HCT116 (cell line): Measurements from ENCODE around the gene SPATA3. TPM values are rescaled to one million over a fixed set of nuclear protein-coding genes. Genes with fewer than 3 reads are reported as not detected.

Experiments used
- ATAC-seq: fragments of 200-7000 bp; cut with Tn5 transposase; 2 replicates; pipeline ENCODE4 v1.9.1; 2020; ENCODE audit warnings: mild to moderate bottlenecking, moderate library complexity
- BruUV-seq: library from RNA; stranded (reverse); fragments of 400-500 nt; replicated peaks from 2 replicates; lab custom pipeline; 2021; lab: Mats Ljungman, UMichigan
- CTCF ChIA-PET: fragments of 300-600 bp; sonication (Branson Sonifier 250); formaldehyde crosslinking; loops from one replicate; lab custom pipeline; 2021; ENCODE audit warnings: antibody characterized with exemption; lab: Charles Lee
- POLR2A ChIA-PET: fragments of 300-600, 350-600 bp; sonication (Branson Sonifier 250); formaldehyde crosslinking; loops from one replicate; lab custom pipeline; 2021; ENCODE audit warnings: antibody characterized with exemption; lab: Charles Lee
- RAD21 ChIA-PET, 2 experiments: fragments of 300-600 bp; sonication (Branson Sonifier 250); formaldehyde crosslinking; loops; one replicate each; lab custom pipeline; 2023; ENCODE audit warnings: low total read pairs in 2 of 2; ENCODE audit not compliant: uncharacterized antibody in 2 of 2, unreplicated experiment in 2 of 2, low non-redundant PET in 1 of 2; lab: Charles Lee
- DNase-seq: peaks from one replicate; pipeline ENCODE4 v3.0.0-alpha.2; 2010; ENCODE audit warnings: low read depth, low spot score
- H2AFZ ChIP-seq: fragments of 200-600 bp; shearing (Covaris generic), sonication (generic); 2 replicates; pipeline ENCODE4 v1.6.1; 2017; ENCODE audit warnings: low read depth, mixed run types, mixed read lengths, antibody characterized with exemption, low read length; ENCODE audit not compliant: poor library complexity, severe bottlenecking
- H3K27ac ChIP-seq: 2 replicates; pipeline ENCODE4 v1.5.1; 2012; ENCODE audit warnings: low read depth, low read length
- H3K27me3 ChIP-seq: fragments of 200-600 bp; sonication (generic); 2 replicates; pipeline ENCODE4 v1.6.1; 2016; ENCODE audit warnings: mixed run types, low read length, mixed read lengths; ENCODE audit not compliant: insufficient read depth
- H3K36me3 ChIP-seq, 2 experiments: fragments of 200-500 bp in 1 of 2; fragments of 200-600 bp in 1 of 2; sonication (Bioruptor generic) in 1 of 2; sonication (generic) in 1 of 2; 2 replicates each; pipeline versions ENCODE4 v1.5.1 to v1.6.1; 2014 to 2016; ENCODE audit warnings: low read length in 2 of 2, inconsistent platforms in 1 of 2, mixed read lengths in 1 of 2, mixed run types in 1 of 2; ENCODE audit not compliant: insufficient read depth in 2 of 2, control insufficient read depth in 1 of 2
- H3K4me1 ChIP-seq, 2 experiments: fragments of 200-600 bp in 1 of 2; sonication (generic) in 1 of 2; 2 replicates each; pipeline versions ENCODE4 v1.5.1 to v1.6.1; 2012 to 2017; ENCODE audit warnings: low read length in 2 of 2, inconsistent platforms in 1 of 2, mild to moderate bottlenecking in 1 of 2, mixed read lengths in 1 of 2, mixed run types in 1 of 2, moderate library complexity in 1 of 2; ENCODE audit not compliant: insufficient read depth in 2 of 2, control insufficient read depth in 1 of 2
- H3K4me2 ChIP-seq: fragments of 200-600 bp; sonication (generic); 2 replicates; pipeline ENCODE4 v1.6.1; 2017; ENCODE audit warnings: mixed run types, low read length, mixed read lengths
- H3K4me3 ChIP-seq, 2 experiments: fragments of 200-600 bp in 1 of 2; sonication (generic) in 1 of 2; replicated peaks in 1 of 2; 2 replicates each; pipeline ENCODE4 v1.5.1; 2011 to 2016; ENCODE audit warnings: low read length in 2 of 2, control low read depth in 1 of 2, low read depth in 1 of 2, mild to moderate bottlenecking in 1 of 2, mixed read lengths in 1 of 2, mixed run types in 1 of 2
- H3K79me2 ChIP-seq: fragments of 200-600 bp; sonication (generic); 2 replicates; pipeline ENCODE4 v1.6.1; 2017; ENCODE audit warnings: mild to moderate bottlenecking, mixed run types, low read length, moderate library complexity, mixed read lengths; ENCODE audit not compliant: insufficient read depth
- H3K9ac ChIP-seq: fragments of 200-600 bp; sonication (generic); 2 replicates; pipeline ENCODE4 v1.6.1; 2016; ENCODE audit warnings: low read length, mixed read lengths
- H3K9me2 ChIP-seq: fragments of 200-600 bp; sonication (generic), shearing (Covaris generic); 2 replicates; pipeline ENCODE4 v1.6.1; 2017; ENCODE audit warnings: mixed run types, mild to moderate bottlenecking, moderate library complexity; ENCODE audit not compliant: insufficient read depth
- H3K9me3 ChIP-seq, 2 experiments: fragments of 200-500 bp in 1 of 2; fragments of 200-600 bp in 1 of 2; sonication (Bioruptor generic) in 1 of 2; sonication (generic) in 1 of 2; 2 replicates each; pipeline ENCODE4 v1.6.1; 2014 to 2017; ENCODE audit warnings: low read length in 2 of 2, mixed read lengths in 2 of 2, inconsistent platforms in 1 of 2, low read depth in 1 of 2, mild to moderate bottlenecking in 1 of 2, mixed run types in 1 of 2, moderate library complexity in 1 of 2; ENCODE audit not compliant: control insufficient read depth in 1 of 2, insufficient read depth in 1 of 2
- H4K20me1 ChIP-seq: fragments of 200-600 bp; sonication (generic), shearing (Covaris generic); 2 replicates; pipeline ENCODE4 v1.6.1; 2017; ENCODE audit warnings: mixed run types, mild to moderate bottlenecking, moderate library complexity; ENCODE audit not compliant: insufficient read depth
- ATF3 ChIP-seq: IDR thresholded peaks from 2 replicates; pipeline ENCODE4 v1.6.1; 2012
- EGR1 ChIP-seq: IDR thresholded peaks from 2 replicates; pipeline ENCODE4 v1.6.1; 2012; ENCODE audit warnings: low read depth
- ELF1 ChIP-seq: IDR thresholded peaks from 2 replicates; pipeline ENCODE4 v1.6.1; 2012; ENCODE audit warnings: low read depth, borderline replicate concordance
- EZH2 ChIP-seq: fragments of 200-600 bp; sonication (generic); IDR thresholded peaks from 2 replicates; pipeline ENCODE4 v1.6.1; 2017; ENCODE audit warnings: antibody characterized with exemption, mixed run types
- EZH2phosphoT487 ChIP-seq: fragments of 200-600 bp; IDR thresholded peaks from 2 replicates; pipeline ENCODE4 v1.6.1; 2018; ENCODE audit warnings: antibody characterized with exemption, borderline replicate concordance
- FOSL1 ChIP-seq: IDR thresholded peaks from 2 replicates; pipeline ENCODE4 v1.6.1; 2012; ENCODE audit warnings: low read depth
- JUND ChIP-seq: IDR thresholded peaks from 2 replicates; pipeline ENCODE4 v1.6.1; 2012
- POLR2A ChIP-seq: IDR thresholded peaks from 2 replicates; pipeline ENCODE4 v1.7.0; 2011; ENCODE audit warnings: borderline replicate concordance; ENCODE audit not compliant: insufficient read depth, insufficient read length; ENCODE audit errors: extremely low read depth
- POLR2AphosphoS5 ChIP-seq: IDR thresholded peaks from 2 replicates; pipeline ENCODE4 v1.6.1; 2011; ENCODE audit warnings: mild to moderate bottlenecking, low read depth, low read length, moderate library complexity
- REST ChIP-seq: IDR thresholded peaks from 2 replicates; pipeline ENCODE4 v1.6.1; 2012; ENCODE audit warnings: low read depth
- SIN3A ChIP-seq: IDR thresholded peaks from 2 replicates; pipeline ENCODE4 v1.6.1; 2012; ENCODE audit warnings: low read depth
- SP1 ChIP-seq: IDR thresholded peaks from 2 replicates; pipeline ENCODE4 v1.6.1; 2012; ENCODE audit warnings: low read depth
- TCF7L2 ChIP-seq: IDR thresholded peaks from 2 replicates; pipeline ENCODE4 v1.7.0; 2011; ENCODE audit warnings: borderline replicate concordance, inconsistent platforms; ENCODE audit not compliant: insufficient read depth, insufficient read length; ENCODE audit errors: extremely low read depth
- YY1 ChIP-seq: IDR thresholded peaks from 2 replicates; pipeline ENCODE4 v1.6.1; 2011; ENCODE audit warnings: low read length, low read depth, moderate library complexity, mild to moderate bottlenecking; ENCODE audit not compliant: insufficient replicate concordance; ENCODE audit errors: extremely low read depth
- ZNF274 ChIP-seq: fragments of 200-500 bp; sonication (Bioruptor generic); IDR thresholded peaks from 2 replicates; pipeline ENCODE4 v1.6.1; 2014; ENCODE audit warnings: mild to moderate bottlenecking, low read depth, low read length, inconsistent platforms
- intact Hi-C: fragments of 100-400 bp; cut with micrococcal nuclease; formaldehyde crosslinking; loops from 2 replicates; pipeline ENCODE4 v1.10.0; 2022
- total RNA-seq: library from RNA; stranded (reverse); gene quantifications from one replicate; pipeline ENCODE4 v1.2.1, GENCODE V29; 2021; ENCODE audit not compliant: unreplicated experiment
- TF ChIP-seq, protein P1 (sequence below), 3 experiments: fragments of 200-600 bp in 1 of 3; sonication (generic) in 1 of 3; IDR thresholded peaks in 2 of 3; conservative IDR thresholded peaks in 1 of 3; 2 replicates each; pipeline ENCODE4 v1.5.1; 2012 to 2017; ENCODE audit warnings: low read depth in 2 of 3, low read length in 2 of 3, antibody characterized with exemption in 1 of 3, borderline replicate concordance in 1 of 3, control low read depth in 1 of 3, mild to moderate bottlenecking in 1 of 3, mixed read lengths in 1 of 3, mixed run types in 1 of 3, moderate library complexity in 1 of 3; ENCODE audit not compliant: insufficient read depth in 1 of 3
- TF ChIP-seq, protein P2 (sequence below): IDR thresholded peaks from 2 replicates; pipeline ENCODE4 v1.6.1; 2011; ENCODE audit warnings: mild to moderate bottlenecking, low read length, moderate library complexity; ENCODE audit not compliant: insufficient replicate concordance; ENCODE audit errors: extremely low read depth

SPATA3 gene
- total RNA-seq, 1 experiment from 2014 or later, result not detected

DNA sequence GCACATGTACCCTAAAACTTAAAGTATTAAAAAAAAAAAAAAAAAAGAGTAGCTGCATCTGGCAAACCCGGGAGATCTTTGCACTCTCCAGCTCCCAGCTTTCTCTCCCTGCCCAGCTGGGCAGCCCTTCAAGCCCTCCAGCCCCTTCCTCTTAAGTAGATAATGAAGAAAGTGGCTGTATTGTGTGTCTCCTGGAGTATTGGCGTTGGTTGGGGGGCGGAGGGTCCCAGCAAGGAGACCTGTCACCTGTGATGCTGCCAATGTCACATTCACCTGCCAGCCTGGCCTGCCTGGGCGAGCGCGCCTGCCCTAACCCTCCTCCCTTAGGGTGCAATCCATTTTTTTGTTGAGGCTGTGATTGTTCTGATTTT, 43.4 kb downstream of the SPATA3 start:
- no peaks in the 10 kb centered on the region for H3K9me2 ChIP-seq
- ChIA-PET RAD21 (no interaction called here), CTCF (no interaction called here), POLR2A (no interaction called here)
- DNase-seq (no peak), ATAC-seq (no peak)
- no peak overlapping the region for H3K27ac ChIP-seq
- H4K20me1 ChIP-seq, result no peaks in the 10 kb centered on the region
- no peak overlapping the region for H2AFZ ChIP-seq
- no TSS peak for BruUV-seq
- intact Hi-C loops, result no loop called here
- no peak overlapping the region for H3K9ac ChIP-seq
- H3K4me1 ChIP-seq, result peaks cover 0 to 11% of the 10 kb centered on the region in 2 experiments; a peak in 1 of 4 replicates
- peaks cover 0 to 3% of the 10 kb centered on the region in 2 experiments; a peak in 1 of 4 replicates for H3K36me3 ChIP-seq
- TF ChIP-seq SP1 (no peak), FOSL1 (no peak), EZH2phosphoT487 (no peak), SIN3A (no peak), JUND (no peak), POLR2AphosphoS5 (no peak), EZH2 (no peak), ATF3 (no peak), ZNF274 (no peak), TCF7L2 (no peak), POLR2A (no peak), ELF1 (no peak), EGR1 (no peak), YY1 (no peak), REST (no peak)
- TF ChIP-seq, protein P1, sequence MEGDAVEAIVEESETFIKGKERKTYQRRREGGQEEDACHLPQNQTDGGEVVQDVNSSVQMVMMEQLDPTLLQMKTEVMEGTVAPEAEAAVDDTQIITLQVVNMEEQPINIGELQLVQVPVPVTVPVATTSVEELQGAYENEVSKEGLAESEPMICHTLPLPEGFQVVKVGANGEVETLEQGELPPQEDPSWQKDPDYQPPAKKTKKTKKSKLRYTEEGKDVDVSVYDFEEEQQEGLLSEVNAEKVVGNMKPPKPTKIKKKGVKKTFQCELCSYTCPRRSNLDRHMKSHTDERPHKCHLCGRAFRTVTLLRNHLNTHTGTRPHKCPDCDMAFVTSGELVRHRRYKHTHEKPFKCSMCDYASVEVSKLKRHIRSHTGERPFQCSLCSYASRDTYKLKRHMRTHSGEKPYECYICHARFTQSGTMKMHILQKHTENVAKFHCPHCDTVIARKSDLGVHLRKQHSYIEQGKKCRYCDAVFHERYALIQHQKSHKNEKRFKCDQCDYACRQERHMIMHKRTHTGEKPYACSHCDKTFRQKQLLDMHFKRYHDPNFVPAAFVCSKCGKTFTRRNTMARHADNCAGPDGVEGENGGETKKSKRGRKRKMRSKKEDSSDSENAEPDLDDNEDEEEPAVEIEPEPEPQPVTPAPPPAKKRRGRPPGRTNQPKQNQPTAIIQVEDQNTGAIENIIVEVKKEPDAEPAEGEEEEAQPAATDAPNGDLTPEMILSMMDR (IDR thresholded peaks at IDR 0.05 in 2 of 3, conservative IDR thresholded peaks at IDR 0.05 in 1 of 3; ENCODE audit: borderline replicate concordance in 1 of 3, insufficient read depth in 1 of 3, low read depth in 2 of 3, low read length in 2 of 3), result no peak
- TF ChIP-seq, protein P2, sequence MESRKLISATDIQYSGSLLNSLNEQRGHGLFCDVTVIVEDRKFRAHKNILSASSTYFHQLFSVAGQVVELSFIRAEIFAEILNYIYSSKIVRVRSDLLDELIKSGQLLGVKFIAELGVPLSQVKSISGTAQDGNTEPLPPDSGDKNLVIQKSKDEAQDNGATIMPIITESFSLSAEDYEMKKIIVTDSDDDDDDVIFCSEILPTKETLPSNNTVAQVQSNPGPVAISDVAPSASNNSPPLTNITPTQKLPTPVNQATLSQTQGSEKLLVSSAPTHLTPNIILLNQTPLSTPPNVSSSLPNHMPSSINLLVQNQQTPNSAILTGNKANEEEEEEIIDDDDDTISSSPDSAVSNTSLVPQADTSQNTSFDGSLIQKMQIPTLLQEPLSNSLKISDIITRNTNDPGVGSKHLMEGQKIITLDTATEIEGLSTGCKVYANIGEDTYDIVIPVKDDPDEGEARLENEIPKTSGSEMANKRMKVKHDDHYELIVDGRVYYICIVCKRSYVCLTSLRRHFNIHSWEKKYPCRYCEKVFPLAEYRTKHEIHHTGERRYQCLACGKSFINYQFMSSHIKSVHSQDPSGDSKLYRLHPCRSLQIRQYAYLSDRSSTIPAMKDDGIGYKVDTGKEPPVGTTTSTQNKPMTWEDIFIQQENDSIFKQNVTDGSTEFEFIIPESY, result no peak
- no peaks in the 10 kb centered on the region for H3K79me2 ChIP-seq
- H3K27me3 ChIP-seq, result no peaks in the 10 kb centered on the region
- no peak overlapping the region for H3K4me3 ChIP-seq
- no peak overlapping the region for H3K4me2 ChIP-seq
- no peaks in the 10 kb centered on the region for H3K9me3 ChIP-seq
